MV-4-11 (cell line): ENCODE measurements around the gene ZBTB18.

ENCODE experiments used
- DNase-seq: peaks from one replicate; lab custom pipeline; 2025; lab: John Stamatoyannopoulos, UW

The ZBTB18 gene

DNA sequence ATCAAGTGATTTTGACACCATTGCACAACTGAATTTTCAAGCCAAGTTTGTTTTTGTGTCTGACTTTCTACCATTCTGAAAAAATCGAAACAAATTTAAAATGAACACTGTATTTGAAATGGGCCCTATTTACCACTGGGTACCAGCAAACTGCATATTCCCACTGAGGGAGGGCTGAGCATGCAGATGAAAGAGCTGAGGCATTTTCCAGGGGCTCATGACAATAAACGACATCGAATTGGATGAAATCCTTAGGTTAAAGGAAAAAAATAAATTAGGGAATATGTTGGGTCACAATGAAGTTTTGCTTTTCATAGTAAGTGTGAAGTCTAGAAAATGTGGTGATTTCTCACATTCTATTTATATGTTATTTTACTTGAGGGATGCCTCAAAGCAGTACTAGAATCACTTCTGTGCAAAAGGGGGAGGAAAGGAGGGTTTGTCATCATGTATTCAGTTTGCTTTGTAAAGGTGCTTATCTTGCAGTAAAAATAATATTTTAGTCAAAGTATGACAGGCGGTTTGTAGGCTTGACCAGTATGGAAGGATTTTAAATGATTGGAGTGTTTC lies 11.2 kb downstream of the ZBTB18 start:
- DNase-seq = no peak

DNA sequence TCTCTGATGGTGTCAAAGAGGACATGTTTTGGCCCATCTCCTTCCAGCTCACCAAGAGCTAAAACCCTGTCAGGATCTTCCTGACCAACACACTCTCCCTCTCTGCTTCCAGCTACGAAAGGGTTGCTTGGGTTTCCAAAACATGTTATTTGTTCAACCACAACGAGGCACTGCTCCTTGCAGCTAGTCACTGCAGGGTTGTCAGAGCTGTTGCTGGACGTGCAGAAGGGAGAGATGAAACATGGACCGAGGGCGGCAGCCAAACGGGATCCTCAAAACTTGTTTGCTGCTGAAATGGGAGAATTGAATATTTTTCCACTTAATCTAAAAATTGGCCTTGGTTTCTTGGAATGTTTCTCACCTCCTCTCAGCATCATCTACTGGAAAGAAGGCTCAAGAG lies 12.4 kb downstream of the ZBTB18 start:
- DNase-seq = no peak

DNA sequence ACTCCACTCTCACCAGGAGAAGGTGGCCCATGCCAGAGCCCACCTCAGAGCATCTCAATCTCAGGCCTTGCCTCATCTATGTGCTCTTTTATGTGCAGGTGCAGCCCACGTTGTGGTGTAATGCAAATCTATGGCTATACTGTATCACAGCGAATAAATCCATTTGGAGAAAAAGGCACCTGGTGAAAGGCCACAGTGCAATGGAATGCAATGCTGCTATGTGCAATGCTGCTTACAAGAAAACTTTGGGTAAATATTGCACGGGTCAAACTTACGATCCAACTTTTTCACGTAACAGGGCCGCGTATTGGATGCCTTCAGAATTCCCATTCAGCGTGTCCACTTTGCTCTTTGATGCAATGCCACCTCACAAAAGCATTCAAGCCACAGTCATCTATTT lies 13.5 kb downstream of the ZBTB18 start:
- DNase-seq = no peak

DNA sequence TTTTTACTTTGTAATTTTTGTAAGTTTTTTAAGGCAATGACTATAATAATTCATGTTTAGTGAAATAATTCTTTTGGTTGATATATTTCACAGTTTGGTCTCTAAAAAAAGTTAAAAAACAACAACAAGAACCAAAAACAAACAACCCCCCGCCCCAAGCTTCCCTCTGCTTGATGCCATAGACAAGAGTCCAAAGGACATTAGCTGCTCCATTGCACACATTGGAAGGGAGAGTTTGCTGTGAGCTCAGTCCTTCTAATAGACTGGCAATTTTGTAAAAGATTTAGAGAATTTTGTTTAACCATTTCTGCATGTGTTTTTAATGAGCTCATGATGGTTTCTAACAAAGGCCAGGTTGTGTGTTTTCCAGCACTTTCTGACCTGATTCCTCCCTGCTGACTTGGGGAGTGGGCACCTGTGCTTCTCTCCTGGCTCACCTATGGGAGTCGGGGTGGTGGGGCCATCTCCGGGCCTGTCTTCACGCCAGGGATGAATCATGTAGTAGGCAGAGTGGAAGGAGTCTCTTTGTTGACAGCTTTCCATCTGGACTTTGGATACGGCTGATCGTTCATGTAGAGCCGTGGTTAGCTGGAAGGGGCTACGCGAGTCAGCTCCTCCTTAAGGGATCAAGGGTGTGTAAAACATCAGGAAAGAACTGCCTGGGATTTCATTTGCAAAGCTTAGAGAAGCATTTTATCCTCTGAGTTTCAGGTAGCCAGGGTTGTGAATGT lies 14.1 kb downstream of the ZBTB18 start:
- no peak for DNase-seq

DNA sequence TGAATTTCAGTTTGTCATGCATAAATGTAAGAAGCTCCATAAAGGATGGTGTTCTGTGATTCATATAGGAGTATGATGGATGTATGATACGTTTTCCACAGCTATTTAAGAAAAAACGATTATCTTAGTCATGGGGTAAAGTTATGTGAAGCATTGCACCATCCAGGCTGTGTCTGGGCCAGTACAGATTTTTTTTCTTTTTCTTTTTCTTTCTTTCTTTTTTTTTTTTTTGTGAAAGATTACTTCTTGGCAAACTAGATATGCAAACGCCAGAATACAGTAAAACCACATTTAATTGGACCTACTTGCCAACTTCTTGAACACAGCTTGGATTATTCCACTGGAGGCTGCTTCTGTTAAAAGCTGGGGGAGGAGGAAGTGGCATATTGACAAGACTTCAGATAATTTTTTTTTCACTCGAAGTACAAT lies 14.9 kb downstream of the ZBTB18 start:
- peak; percentile 41 for DNase-seq

DNA sequence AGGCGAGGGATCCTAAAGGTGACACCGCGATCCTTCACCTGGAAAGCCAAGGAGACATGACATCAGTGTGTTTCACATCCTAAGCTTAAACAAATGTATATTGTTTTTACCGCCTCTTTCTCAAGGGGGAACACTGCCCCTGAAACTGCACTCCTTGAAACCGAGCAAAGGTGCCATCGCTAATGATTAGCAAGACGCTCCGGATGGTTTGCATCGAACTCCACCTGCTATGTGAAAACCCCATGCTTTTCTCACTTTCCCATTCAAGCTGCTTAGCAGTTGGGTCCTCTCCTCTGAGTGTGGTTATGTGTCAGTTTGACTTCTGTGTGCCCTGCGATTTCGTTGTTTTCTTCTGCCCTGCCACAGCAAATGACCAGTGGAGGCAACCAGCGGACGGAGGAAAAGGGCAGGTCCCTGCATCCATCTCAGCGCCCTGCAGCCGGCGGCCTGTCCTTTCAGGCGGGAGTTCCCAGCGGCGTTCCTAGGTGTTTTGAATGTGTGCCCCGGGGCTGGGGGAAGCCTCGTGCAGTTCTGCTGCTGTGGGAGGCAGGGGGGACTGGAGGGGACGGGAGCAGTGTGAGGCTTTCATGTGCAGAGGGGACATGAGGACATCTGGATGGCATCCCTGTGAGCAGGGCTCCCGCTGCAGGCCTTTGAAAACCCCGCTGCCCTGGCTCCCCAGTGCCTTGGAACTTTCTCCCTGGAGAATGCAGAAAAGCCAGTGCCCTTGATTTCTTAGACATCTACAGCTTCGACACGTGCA lies 16.1 kb downstream of the ZBTB18 start:
- no peak for DNase-seq

DNA sequence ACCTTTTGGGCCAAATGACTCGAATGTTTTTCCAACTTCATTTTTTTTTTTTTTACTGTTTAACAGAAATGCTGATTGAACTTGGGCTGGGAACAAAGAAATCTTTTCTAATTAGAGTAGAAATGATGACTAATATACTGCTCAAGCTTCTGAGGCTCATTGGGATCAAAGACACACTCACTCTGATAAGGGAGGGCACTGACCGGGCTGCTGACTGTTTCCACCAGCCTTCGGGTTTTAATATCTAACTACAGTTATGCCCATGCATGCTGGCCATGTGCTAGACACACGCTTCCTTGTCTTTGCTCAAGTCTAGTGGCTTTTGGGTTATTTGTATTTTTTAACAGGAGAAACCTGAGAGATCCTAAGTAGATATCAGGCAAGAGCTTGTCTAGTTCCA lies 16.8 kb downstream of the ZBTB18 start:
- DNase-seq = no peak

DNA sequence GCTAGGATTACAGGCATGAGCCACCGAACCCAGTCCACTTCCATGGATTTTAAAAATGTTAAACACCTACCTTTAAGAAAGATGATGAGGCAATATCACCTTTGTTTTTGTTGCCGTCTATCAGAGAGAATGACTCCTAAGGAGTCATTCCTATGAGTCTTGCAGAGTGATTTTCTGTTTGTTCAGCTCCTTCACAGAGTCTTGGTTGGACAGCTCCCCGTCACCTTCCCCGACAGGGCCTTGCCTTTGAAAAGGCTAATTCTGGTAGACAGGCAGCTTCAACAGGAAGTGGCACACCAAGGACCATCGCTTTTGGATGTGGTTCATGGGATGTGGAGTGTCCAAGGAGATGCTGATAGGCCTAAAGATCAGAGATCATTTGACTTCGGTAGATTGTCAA lies 17.5 kb downstream of the ZBTB18 start:
- DNase-seq = no peak

DNA sequence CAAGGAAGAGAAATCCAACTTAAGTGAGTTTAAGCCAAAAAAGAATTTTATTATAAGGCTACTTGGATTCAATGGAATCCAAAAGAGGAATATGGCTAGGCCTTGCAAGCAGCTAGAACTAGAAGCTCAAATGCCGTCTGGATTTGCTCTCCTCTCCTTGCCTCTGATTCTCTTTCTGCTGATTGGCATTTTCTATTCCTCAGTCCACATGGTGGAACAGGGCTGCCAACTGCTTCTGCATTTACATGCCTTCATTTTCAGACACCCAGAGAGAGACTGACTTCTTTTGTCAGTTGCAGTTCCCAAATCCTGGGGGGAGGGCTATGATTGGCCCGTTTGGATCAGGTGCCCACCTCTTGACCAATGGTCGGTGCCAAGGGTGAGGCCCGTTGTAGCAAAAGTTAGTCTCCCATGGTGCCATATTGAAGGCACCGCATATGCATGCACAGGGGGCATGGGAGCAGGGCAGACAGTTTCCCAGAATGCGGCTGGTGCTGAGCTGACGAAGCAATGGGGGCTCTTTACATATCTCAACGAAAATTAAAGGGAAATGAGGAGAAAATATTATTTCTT lies 18.3 kb downstream of the ZBTB18 start:
- DNase-seq = peak; percentile 20

DNA sequence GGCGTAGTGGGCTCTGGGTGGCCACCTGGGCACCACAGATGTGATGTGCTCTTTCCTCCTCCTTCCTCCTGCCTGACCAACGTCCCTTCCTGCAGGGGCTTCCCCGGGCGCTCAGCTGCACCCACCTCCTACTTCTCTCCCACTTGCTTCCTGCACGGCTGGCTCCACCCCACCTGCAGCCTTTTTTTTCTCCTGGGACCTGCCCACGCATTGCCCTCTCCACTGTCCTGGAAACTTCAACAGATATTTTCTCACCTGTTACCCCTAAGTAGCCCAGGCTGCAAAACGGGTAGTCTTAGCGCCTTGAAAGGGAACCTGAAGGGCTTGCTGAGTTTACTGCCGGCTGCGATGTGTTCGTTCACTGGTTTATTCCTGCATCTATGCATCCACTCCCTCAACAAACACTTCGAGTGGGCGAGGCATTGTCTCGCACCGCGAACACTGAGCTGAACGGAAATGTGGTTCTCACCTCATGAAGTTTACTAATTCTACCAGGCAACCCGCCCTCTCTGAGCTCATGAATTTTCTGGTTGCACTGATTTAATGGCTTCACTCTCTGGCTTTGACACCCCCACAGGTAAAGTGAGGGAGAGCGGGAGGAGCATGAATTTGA lies 23.6 kb downstream of the ZBTB18 start:
- DNase-seq = no peak

DNA sequence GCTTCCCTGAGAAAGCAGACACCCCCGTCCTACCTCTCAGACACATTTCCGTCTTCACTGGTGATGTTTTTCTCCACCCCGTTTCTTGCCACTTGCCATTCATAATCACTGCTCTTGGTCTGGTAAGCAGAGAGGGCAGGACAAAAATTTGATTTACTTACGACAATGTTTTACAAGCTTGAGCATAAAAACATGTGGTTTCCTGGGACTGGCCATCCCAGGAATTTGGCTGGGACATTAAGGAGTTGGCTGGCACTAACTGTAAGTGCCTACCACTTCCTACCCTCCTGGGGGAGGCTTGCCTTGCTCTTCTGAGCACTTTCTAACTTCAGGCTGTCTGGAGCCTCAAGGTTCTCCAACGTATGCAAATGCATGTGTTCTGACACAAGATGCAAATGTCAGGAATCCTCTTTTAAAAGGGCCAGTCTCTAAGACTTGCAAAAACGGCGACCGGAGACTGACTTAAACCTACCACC lies 24.2 kb downstream of the ZBTB18 start:
- DNase-seq = no peak

DNA sequence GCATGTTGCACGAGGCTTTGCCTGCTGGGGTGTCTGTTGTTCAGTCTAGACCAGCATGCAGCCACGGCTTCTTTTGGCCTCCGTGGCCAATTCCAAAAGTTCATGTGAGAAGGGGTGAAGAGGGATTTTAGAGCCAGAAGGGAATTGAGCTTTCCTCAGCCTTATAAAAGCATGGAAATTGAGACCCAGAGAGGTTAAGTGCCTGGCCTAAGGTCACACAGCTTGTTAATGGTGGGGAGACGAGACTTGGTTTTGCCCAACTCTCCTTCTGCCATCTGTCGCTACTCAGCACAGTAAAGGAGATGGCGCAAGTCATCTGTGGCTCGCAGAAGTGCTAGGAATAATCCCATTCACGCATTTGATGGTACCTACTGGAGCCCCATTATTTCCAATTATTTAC lies 25.7 kb downstream of the ZBTB18 start:
- peak; percentile 22 for DNase-seq

DNA sequence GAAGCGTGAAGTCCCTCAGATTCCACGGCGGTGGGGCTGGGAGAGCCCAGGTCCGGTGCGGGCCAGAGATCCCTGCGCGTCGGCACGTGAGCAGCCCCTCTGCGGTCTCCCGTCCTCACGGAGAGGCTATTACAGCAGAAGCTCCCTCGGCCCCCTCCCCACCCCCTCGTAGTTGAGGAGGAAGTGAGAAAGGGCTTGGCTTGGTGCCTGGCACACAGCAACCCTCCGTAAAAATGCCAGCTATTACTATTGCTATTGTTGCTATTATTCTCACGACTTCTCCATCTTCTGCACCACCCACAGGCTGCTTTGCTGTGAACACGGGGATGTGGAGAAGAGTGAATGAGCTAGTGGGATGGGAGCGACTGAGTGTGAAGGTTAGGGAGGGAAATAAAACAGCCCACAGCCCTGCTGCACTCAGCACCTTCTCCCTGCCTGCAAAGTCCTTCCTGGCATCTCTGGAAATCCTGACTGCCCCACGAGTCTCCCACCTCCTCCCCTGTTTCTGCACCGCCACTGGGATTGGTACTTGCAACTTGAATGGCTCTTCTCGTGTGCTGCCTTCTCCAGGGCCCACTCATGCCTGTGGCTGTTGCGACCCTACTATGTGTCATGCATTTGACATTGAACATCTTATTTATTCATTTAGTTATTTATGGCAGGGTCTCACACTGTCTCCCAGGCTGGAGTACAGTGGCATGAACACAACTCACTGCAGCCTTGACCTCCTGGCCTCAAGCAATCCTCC lies 26.6 kb downstream of the ZBTB18 start:
- peak; percentile 59 for DNase-seq

DNA sequence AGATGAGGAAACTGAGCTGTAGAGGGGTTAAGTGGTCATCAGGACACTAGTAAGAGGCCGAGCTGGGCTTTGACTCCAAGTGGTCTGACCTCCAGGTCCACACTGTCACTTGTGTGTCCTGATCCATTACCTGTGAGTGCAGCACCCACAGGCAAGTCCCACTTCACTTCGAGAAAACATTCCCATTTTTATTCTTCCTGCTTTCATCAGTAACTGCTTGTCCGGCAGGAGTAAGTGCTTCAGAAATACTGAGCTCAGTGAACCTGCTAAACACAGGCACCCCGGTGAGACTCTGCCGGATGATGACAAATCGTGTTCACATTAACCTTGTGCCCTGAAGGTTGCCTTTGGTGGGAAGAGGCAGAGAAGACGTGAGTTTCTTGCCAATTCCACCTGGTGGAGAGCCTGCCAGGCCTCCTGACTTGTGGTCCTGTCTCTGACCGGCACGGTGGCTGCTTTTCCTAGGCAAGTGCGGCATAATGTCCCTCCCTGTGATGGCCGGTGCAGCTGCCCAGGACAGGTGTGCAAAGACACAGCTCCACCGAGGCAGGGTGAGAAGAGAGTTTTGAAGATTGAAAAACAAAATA lies 29.4 kb downstream of the ZBTB18 start:
- DNase-seq = no peak

DNA sequence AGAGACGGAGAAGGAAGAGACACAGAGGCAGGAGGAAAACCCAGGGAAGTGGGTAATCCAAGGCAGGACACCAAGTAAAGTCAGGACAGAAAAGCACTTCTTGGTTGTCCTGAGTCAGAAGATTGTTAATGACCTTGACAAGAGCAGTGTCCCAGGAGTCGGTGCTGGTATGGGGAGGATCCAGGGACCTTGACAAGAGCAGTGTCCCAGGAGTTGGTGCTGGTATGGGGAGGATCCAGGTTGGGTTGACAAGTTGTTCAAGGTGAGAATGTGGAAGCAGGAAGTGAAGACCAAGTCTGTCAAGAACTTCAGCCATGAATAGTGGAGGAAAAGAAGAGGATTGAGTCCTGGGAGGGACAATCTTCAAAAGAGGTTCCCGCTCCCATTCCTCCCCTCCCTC lies 31.9 kb downstream of the ZBTB18 start:
- no peak for DNase-seq

DNA sequence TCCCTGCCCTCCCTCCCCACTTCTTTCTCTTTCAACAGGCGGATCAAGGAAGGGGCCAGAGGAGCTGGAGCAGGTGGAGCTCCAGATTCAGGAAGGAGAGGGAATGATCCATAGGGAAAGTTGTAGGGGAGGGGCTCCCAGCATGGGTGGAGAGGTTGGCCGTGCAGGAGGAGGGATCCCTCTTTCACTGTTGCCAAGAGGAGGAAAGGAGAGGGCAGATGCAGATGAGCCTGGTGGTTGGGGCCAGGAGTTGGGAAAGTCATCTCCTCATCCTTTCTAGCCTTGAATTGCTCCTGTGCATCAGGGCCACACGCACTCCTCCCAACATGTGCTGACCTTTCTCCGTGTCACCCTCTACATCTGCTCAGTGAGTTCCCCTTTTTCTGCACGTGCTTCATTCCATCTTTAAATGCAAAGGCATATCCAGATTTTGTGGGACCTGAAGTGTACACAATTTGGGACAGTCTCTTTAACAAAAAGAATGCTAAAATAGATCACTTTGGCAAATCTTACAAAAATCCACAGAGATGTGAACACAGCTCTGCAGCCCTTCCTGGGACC lies 32.4 kb downstream of the ZBTB18 start:
- no peak for DNase-seq

DNA sequence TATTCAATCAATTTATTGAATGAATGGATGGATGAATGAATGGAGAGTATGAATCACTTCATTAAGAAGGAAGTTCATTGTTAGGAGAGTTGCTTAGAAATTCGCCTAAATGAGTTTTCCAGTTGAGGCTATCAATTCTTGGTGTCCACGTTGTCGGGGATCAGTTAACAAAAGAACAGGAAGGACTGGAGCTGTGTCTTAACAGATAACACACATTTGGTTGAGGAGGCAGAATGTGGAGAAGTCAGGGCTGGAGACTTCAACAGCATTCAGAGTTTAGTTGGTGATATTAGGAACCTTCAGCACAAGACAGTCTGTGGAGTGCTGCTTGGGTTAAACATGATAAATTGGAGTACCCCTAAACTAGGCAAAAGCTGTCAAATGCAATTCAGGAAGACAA lies 33.7 kb downstream of the ZBTB18 start:
- no peak for DNase-seq

DNA sequence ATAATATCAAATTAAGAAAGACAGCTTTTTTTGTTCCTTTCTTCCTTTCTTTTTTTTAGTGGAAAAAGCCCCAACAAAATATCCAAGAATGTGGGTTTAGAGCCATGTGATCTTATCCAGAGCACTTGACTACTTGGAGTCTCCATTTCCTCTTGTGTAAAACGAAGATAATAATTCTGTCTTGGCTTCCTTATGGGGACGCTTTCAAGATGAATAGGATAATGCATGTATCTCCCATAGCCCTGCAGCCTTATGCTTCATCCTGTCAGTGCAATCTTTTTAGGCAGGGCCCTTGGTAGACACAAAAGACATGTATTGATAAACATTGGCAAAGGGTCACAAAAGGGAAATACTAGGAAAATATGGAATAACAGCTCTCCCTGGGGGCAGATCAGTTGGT lies 34.8 kb downstream of the ZBTB18 start:
- no peak for DNase-seq

DNA sequence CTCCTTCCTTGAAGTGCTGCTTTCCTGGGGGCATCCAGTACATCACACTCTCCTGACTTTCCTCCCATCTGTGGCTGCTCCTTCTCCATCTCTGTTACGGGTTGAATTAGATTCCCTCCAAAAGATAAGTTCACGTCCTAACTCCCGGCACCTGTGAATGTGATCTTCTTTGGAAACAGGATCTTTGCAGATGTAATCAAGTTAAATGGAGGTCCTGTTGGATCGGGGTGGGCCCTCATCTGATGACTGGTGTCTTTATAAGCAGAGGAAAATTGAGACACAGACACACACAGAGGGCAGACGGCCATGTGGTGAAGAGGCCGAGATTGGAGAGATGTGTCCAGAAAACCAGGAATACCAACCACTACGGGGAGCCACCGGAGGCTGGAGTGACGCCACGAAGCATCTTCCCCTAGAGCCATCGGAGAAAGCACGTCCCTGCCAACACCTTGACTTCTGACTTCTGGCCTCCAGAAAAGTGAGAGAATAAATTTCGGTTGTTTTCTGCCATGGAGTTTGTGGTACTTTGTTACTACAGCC lies 36.0 kb downstream of the ZBTB18 start:
- no peak for DNase-seq

DNA sequence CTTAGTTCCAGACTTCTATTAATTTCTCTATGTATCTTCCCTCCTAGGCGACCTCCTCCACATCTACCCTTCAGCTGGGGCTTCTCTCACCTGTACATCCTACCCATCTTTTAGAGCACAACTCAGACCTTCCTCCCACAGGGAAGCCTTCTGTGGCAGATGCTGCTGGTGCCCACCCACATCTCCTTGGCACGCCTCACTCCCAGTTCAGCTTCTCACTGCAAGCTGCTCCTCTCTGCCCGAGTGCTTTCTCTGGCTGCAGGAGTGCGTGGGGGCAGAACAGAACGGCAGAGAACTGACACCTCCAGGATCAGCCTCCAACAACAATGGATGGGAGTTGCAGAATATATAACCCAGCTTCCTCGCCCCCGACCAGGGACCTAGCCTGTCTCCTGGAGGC lies 36.5 kb downstream of the ZBTB18 start:
- no peak for DNase-seq

DNA sequence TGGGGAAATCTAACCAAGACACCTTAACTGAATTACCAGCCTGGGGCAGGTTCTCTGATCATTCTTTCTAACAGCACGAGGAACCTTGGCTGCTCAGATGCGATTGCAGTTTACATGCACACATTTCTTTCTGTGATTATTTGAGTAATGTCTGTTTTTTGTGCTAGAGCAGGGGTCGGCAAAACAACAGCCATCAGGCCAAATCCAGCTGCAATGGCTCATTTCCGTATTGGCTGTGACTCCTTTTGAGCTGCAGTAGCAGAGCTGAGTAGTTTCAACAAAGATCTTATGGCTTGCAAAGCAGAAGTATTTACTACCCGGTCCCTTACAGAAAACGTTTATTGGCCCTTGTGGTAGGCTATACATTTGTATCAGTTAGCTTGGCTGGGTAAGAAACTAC lies 37.1 kb downstream of the ZBTB18 start:
- no peak for DNase-seq
